HG03575 (cell line): ENCODE results near the gene DPM2.

Experiments used
- ATAC-seq: cut with Tn5 transposase; IDR thresholded peaks from one replicate; pipeline ENCODE4 v1.9.1; 2021; ENCODE audit not compliant: unreplicated experiment, insufficient number of reproducible peaks, low FRiP score; ENCODE audit errors: extremely low read depth

DPM2 gene

DNA sequence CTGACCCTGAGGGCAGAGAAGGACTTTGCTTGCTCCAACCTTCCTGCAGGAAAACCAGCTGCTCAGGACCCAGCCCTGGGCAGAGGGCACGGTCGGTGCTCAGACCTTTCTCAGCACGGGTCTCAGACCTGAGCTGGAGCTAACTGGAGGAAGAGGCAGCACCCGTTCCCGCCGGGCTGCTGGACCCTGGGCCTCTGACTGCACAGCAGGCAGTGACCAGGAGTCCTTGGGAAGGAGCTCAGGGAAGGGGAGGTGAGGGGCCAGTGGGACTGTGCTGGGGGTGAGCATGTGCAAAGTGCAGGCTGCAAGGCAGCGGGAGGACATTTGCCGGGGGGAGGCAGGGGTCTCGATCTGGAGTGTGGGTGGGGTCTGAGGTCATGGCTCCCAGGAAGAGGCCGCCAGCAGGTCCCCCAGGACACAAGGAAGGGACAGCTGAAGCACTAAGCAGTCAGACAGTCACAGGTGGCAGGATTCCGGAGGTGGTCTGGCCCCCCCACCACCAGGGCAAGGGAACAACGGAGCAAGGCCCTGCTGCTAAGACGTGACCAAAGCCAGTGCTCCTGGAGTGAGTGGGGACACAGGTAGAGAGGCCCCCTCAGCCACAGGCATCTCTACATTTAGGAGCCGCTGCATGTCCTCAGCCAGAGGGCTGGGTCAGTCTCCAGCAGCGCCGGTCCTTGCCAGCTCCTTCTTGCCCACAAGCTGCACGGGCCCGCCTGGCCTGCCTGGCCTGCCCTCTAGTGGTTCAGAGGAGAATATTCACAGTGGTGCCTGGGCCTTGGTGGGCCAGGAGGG lies 4.8 kb upstream of the DPM2 start:
- no peak for ATAC-seq

DNA sequence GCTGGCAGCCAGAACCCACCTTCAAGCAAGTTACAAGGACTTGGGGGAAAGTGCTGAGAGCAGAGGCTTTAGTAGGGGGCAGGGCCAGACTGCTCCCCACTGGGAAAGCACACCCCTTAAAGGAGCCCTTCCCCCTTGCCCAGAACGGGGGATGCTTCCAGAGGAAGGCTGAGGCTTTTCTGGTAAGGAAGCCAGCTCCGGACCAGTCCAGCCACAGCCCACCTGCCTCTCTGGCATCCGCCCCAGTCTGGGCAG lies 4.2 kb upstream of the DPM2 start:
- ATAC-seq, result no peak

DNA sequence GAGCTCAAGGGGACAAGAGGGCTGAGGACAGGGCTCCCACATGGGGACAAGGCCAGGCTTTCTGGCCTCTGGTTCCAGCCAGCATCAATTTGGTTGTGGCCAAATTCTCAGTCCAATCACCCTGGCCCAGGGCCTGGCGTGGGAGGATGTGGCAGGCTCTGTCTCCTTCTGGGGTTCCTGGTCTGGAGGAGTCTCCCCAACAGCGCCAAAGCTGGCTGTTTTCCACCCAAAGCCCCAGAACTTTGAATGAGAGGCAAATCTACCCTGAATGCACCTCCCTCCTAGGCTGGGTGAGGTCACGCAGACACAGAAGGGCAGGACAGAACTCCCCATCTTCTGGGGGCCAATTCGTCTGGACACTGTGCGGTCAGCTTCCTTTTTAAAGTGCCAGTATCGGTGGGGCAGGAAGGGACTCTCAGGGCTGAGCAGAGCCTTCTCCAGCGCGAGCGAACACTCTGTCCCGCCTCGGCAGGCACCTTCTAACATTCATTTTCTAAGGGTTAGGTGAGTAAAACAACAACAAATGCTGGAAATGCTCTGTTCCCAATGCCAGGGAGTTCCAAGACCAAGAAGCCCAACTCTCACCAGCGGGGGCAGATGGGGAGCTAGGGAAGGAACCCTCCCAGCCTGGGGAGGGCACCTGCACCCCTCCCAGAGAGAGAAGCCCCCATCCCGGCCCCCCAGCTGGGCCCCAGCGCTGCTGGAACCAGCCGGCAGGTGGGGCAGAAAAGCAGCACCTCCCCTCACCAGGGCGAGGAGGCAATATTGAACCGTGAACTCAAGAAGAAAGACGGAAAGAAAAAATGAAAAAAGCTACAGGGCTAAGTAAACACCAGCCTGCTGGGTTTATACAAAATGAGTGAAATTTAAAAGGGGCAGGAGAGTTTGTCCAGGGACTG lies 3.7 kb upstream of the DPM2 start:
- ATAC-seq, result no peak

DNA sequence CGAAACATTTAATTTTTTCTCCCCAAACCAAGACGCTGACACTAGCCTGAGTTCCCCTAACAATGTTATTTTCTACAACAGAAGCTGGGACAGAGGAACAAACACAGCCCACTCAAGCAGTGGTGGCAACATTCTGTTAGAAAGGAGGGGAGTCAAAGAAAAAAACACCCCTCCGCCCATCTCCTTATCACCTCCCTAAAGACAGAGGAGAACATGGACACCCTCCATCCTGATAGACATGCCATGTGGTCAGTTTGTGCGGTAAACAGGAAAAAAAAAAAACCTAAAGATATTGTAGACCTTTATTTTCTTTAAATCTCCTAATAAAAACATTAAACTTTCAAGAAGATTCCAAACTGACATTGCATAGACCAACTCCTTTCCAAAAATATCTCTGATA lies 2.9 kb upstream of the DPM2 start:
- no peak for ATAC-seq

DNA sequence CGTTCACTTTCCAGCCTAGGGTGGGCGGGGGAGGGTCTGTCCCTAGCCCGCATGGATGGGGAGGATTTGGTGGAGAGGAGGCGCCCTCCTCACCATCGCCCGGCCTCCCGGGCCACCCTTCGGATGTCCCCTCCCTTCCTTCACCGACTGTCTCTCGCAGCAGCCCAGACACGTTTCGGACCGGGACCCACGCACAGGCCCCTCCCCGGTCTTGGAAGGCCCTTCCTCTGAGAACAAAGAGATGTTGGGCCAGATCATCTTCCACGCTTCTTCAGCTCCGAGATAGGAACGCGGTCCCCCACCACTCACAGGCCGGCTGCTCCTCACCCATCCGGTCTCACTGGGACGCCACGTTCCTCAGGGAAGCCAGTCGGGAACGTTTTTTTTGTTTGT lies 640 bp upstream of the DPM2 start:
- ATAC-seq, result no peak

DNA sequence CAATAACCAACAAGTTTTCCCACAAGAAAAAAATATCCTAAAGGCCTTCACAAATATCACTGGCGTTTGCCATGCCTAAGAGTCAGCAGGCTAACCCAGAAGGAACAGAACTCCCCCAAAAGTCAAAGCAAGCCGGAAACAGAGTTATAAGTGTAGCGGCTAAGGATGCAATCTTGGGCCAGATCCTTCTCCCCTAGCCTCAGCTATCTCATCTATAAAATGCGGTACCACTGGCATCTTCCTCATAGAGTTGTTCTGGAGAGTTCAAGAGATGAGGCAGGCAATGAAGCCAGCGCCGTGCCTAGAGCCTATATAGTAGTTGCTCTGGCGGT lies 632 bp downstream of the DPM2 start:
- ATAC-seq, result no peak

DNA sequence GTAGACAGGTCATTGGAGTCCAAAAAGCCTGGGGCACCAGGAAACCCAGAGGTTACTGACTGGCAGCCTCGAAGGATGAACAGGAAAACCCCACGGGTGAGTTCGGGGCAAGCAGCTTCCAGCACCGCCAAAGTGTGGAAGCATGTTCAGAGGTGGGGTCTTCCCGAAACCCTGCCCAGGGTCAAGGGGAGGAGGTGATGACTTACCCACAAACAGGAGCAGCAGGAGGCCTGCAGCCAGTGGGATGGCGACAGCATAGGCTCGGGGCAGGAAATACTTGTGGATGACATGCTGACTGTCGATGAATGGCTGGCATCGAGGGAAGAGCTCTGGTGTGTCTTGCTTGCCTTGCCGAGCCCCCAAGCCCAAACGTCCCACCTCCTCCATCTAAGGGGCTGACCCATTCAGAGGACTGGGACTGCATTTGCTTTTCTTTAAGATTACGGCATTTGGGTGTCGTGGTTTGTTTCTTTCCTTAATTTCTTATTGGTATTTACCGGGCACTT lies 1.3 kb downstream of the DPM2 start:
- no peak for ATAC-seq

DNA sequence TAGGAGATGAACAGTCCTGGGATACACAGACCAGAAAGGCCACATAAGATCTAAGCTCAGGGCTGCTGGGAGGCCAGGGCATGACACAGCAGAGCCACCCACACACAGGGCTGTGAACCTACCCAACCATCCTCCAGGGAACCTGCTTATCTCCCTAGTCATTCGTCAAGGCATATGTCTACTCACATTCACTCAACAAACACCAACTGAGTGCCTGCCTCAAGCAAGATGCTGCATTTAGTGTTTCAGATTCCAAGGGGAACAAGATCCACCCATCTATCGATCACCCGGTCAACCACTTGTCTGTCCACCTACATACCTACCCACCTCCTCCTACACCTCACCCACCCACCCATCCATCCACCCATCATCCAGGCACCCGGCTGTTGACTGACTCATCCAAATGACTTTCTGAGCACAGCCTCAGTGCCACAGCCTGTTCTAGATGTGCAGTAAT lies 1.9 kb downstream of the DPM2 start:
- ATAC-seq, result no peak

DNA sequence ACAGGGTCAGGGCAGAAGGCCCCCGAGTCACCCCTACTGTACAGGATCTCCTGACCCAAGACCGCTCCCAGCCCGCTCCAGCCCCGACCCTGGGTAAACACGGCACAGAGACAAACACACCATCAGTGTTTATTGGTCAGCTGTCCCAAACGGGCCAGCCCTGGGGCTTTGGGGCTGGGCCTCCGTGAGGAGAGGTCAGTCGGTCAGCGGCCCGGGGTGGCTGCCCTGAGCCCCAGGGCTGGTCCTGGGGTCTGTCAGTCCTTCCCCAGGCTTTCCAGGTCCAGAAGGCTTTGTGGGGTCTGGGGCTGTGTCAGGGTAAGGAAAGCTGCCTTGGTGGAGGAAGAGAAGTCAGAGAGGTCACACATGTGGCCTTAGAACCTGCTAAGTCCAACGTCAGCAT lies 2.7 kb downstream of the DPM2 start:
- ATAC-seq, result no peak

DNA sequence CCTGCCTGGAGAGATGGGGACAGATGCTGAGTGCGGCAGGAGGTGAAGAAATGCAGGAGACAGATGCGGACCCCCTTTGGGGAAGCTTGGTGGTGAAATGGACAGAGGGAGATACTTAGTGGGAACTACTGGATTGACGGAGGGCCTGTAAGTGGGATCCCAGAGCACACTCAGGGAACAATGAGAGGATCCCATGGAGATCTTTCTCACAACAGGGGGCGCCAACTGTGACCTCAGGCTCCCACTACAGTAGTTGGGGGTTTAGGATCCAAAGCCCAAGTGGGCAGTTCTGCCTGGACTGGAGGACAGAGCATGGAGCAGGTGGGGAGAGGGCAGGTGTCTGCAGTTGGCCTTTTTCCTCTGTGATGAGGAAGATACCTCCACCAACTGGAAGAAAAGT lies 3.4 kb downstream of the DPM2 start:
- ATAC-seq, result no peak

DNA sequence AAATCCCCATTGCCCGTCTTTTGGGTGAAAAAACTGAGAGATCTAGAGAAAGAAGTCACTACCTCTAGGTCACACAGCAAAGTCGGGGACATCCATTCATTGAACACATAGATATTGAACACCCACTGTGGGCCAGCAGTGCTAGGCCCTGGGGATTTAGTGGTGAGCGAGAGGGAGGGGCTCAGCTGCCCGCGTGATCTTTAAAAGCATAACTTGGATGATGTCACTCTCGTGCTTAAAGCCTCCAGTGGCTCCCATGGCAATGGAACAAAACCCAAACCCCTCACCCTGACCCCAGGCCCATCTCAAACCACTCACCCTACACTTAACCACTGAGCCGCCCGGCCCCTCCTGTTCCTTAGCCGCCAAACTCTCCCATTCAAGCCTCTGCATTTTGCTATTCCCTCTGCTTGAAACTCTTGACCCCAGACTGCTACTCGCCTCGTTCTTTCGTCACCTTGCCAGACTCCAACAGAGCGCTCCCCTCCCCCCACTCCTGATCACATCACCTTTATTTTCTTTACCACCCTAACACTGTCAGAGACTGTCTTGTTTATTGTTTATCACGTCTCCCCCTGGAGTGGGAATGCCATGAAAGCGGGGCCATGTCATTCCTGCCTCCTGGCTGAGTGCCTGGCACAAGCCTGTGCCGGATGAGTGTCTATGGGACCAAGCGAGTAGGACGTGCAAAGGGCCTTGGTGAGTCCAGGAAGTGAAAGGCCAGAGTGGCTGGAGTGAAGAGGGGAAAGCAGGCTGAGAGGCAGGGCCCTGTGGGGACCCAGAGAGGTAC lies 6.4 kb downstream of the DPM2 start:
- no peak for ATAC-seq

DNA sequence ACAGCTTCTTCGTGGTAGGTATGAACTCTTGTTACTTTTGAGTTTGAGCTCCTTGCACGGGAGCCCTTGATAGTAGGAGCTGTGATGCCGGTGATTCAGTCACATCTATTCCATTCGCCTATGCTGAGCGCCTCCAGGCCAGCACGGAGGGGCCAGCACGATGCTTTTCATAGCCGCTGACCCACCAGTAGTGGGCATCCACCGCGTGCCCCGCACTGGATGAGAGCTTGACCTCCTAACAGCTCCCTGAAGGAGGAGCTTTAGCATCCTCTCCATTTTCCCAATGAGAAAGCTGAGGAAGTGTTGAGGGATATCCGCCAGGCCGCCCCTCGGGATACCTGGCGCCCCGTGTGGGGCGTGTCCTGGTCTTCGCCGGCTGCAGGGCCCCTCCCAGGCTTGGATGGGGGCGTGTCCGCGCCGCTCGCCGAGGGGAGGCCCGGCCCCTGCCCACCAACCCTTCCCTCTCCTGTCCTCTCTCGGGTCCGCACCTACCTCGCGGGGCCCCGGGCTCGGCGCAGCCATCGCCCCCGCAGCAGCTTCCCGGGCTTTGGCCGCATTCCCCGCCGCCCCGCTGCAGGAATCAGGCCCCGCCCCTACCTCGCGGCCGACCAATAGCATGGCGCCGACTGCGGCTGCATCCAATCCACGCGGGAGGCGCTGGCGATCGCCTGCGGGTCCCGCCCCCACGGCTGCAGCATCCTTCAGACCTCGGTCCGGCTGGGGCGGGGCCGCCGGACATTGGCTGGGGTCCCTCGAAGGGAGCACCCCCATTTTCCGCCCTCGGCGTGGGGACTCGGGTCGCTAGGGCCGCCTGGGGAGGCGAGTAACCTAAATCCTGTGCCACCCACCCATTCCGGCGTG lies 7.2 kb downstream of the DPM2 start, which contains the start of gene PIP5KL1:
Gene PIP5KL1 (minus strand): TSS at position 547 of the 861 bp plus-strand sequence. CDS start 25 bp downstream, at position 522.
- no peak for ATAC-seq

DNA sequence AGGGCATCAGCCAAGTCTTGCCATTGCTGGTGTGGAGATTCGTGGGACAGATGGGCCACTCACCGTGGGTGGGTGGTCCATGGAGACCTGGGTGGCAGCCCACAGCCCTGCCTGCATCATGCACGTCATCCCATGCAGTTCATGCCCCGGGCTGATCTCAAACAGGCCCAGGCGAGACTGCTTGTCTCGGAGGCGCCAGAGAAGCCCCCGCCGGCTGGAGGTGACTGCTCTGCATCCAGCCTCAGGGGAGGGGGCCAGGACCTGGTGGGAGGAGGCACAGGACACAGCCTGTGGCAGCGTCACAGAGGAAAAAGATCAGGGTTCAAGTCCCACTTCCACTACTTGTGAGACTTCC lies 8.1 kb downstream of the DPM2 start:
- no peak for ATAC-seq

DNA sequence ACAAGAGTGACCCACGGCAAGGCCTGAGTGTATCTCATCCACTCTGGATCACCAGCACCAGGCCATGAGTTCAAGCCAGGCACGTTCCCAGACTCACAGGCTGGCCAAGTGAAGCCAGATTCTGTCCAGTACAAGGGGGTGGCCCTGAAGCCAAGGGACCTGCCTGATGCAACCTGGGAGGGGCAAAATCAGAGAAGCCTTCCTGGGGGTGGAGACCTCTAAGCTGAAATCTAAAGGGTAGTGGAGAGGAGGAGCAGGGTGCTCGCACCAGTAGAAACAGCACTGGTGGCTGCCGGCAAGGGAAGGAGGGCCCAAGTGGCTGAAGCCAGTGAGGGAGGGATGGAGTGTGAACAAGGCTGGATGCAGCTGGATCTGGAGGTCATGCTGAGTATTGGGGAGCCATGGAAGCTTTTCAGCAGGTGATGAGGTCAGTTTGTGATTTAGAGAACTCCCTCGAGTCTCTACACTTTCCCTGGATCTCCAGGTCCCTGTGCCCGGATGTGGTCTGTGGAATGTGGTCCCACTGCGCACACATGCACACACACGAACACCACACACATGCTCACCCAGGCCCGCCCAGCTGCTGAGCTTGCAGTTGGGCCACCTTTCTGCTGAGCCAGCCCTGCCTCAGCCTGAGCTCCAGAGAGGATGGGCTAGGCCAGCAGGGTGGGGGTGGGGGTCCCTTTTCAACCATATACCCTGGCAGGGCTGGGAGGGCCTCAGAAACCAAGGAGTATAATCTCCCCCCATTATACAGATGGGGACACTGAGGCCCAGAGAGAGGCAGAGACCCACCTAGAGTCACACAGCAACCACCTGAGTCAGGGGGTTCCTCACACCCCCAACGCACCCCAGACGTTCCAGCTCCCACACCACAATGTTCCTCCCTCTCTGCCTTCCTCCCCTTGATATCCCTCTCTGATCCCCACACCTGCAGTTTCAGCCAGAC lies 8.7 kb downstream of the DPM2 start:
- no peak for ATAC-seq

DNA sequence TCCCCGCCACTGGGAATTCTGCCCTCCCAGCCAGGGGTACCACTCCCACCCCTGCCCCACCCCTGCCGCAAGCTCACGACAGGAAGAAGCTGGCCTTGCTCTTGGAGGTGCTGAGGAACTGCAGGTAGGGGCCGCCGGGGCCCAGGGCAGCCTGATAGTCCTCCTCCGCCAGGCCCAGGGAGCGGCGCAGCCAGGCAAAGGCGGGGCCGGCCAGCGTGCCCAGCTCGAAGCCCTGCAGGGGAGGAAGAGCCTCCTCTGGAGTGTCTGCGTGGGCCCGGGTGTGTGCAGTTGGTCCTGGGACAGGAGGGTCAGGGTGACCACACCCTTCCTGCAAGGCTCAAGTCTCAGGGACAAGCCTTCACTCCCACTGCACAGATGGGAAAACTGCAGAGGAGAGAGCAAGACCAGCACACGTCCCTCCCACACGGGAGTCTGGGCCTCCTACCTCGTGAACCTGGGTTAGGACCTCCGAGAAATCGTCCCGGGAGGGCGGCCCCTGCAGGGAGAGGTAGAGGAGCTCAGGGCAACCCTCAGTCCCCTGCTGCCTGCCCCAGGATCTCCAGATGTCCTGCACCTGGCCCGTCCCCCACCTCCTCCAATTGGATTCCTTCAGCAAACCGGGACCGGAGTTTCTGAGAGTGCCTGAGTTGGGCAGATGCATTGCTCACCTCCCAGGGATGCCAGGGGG lies 9.5 kb downstream of the DPM2 start:
- ATAC-seq, result no peak

DNA sequence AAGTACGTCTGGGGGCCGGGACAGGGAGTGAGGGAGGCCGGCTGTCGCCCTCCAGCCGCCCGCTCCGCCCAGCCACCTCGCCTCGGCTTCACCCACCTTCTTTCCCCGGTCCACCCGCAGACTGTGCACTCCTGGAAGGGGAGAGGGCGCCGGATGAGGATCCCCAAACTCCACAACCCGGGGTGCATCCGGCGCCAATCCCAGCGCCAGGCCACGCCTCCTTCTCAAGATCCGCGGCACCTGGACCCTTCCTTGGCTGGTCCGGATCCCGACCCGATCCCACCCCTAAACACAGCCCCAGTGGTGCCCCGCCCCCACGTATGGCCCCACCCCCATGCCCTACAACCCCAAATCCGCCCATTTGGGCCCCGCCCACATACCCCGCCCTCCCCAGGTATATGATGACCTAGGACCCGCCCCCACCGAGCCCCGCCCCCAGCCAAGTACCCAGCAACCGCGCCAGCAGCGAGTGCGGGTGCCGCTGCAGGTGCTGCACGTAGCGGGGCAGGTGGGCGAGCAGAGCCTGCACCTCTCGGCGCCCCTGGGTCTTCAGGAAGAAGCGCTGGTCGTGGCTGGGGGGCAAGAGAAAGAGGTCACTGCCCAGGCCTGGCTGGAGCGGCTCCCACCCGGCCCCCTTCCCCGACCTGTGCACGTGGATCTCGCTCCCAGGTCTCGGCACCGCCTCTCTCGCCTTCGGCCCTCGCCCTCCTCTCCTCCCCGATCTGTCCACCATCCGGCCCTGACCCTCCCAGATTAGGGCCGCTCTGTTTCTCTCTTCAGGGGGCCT lies 10.3 kb downstream of the DPM2 start:
- no peak for ATAC-seq

DNA sequence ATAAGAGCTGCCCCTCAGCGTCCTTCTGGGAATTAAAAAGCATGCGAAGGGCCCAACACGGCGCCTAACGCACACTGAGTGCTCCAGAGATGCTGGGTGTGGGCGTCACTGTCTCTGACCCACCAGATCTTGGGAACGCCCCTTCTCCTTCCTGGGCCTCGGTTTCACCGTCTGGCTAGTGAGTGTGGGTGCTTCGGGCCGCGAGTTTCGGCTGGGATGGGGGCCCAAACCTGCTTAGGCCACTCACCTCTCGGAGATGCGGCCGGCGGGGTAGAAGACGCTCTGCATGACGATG lies 10.8 kb downstream of the DPM2 start:
- ATAC-seq, result no peak
